ENCODE data around the gene ANO4. TPM values are rescaled to one million over a fixed set of nuclear protein-coding genes. Genes with fewer than 3 reads are reported as not detected.

ANO4 gene
- total RNA-seq, 1 donor from 2014 or later, result not detected

GRCh38 chr12:100820314-100820713 lies 25.7 kb downstream of the ANO4 start:
- no peak for ATAC-seq

DNA sequence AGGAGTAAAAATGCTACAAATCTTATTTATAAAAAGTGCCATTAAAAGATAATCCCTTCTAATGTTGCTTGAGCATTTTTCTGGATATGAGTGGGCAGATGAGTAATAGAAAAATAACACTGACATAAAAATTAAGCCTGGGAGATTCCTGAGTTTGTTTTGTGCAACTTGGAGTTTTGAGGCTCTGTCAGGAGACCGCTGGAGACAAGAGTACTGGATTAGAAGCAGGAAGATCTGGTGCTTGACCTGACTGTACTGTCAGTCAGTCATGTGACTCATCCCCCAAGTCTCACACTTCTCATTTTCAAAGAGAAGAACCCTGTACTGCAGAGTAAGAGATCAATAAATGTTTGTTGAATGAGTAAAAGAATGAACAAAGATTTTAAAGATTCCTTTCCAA lies 29.4 kb downstream of the ANO4 start:
- ATAC-seq, result no peak

DNA sequence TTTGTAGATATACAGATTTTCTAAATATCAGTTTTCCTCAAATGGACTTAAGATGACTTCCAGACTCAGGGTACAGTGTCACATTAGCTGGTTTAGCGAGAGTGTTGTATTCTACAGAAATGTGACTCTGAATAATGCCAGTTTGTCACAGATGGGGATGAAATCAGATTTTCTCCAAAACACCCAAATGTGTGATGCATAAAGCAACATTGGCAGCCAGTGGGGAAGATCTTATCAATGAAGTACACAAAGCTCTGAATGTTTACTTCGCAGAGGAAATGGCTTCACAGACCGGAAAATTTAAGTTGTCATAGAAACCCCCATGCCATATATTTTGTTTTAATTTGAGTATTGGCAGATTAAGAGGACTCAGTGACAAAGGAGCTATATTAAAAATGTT lies 29.9 kb downstream of the ANO4 start:
- ATAC-seq, result no peak

DNA sequence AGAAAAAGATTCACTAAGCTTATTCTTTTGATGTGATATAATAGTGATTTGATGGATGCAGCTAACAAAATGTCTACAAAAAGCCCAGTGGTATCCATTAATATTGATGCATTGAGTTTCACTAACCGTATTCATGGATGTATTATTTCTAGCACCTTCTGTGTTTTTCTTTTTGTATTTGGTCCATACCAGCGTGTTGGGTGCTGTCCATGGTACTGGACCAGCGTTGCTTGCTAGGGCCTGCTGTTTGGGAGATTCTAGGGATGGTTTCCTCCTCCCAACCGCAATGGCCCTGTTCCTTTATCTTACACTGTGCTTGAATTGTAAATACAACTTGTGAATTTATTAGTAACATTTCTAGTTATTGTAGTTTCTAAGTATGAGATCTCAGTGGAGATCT lies 31.7 kb downstream of the ANO4 start:
- no peak for ATAC-seq

DNA sequence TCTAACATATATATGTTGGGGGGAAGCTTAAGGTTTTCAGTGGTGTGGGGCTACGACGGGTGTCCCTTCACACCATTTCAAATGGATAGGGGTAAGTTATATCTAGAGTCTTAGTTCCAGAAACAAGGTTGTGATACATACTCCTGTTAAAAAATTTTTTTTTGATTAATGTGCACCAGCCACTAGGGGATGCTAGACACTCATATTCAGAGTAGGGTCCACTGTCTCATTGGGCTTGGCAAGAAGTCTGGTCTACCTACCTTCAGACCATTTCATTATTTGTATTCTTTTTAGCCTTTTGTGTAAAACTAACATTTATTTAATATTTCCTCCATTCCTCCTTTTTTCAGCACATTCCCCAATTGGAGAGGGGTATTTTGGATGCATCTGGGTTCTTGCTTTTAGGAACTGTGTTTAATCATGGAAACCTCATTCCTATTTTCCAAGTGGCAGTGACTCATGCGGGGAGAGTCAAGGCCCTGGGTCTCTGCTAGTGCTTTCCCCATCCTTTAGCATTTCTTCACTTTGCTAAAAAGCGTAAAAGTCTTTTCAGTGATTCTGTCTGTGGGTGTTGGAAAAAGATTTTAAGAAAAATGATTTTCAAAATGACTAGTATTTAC lies 33.4 kb downstream of the ANO4 start:
- no peak for ATAC-seq

- no peak for ATAC-seq
These were observed 35.6 kb downstream of the ANO4 start for GRCh38 chr12:100830003-100830795.

DNA sequence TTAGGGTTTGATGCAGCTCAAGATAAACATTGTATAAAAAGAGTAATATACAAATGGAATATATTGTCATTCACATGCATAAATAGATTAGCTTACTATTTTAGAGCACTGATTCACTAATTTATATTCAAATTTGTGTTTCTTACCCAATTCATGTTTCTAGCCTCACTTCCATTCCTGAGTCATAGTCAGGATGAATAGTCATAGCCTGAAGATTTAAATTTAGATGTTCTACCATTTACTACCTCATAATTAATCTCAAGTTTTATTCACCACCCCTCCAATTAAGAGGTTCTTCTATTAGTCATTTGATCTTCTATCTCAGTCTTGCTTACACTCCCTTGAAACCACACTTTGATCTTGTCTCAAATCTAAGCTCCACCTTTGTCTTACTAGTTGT lies 38.7 kb downstream of the ANO4 start:
- ATAC-seq, result no peak

- ATAC-seq, result no peak
These were observed 46.2 kb downstream of the ANO4 start for GRCh38 chr12:100840748-100841147.

GRCh38 chr12:100842156-100842555 lies 47.6 kb downstream of the ANO4 start:
- ATAC-seq, result no peak

- no peak for ATAC-seq
These were observed 48.5 kb downstream of the ANO4 start for GRCh38 chr12:100843061-100843460.

GRCh38 chr12:100845095-100845494 lies 50.5 kb downstream of the ANO4 start:
- ATAC-seq, result no peak

DNA sequence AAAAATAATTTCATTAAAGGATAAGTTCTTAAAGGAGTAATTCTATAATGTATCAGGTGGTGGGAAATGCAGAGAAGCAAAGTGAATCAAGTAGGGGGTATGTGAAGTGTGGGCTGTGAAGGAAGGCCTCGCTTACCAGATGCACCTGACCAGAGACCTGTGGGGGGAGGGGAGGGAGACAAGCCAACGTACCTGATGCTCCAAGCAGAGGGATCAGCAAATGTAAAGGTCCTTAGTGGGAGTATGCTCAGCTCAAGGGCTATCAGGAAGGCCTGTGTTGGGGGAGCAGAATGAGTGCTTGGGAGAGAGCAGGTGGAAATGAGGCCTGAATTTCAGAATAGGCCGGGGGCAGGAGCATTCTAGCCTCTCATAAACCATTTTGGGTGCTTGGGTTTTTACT lies 57.1 kb downstream of the ANO4 start:
- no peak for ATAC-seq

- ATAC-seq, result no peak
These were observed 62.8 kb downstream of the ANO4 start for GRCh38 chr12:100857418-100857817.

- no peak for ATAC-seq
These were observed 63.4 kb downstream of the ANO4 start for GRCh38 chr12:100857971-100858370.

- ATAC-seq, result no peak
These were observed 64.1 kb downstream of the ANO4 start for GRCh38 chr12:100858656-100859055.

DNA sequence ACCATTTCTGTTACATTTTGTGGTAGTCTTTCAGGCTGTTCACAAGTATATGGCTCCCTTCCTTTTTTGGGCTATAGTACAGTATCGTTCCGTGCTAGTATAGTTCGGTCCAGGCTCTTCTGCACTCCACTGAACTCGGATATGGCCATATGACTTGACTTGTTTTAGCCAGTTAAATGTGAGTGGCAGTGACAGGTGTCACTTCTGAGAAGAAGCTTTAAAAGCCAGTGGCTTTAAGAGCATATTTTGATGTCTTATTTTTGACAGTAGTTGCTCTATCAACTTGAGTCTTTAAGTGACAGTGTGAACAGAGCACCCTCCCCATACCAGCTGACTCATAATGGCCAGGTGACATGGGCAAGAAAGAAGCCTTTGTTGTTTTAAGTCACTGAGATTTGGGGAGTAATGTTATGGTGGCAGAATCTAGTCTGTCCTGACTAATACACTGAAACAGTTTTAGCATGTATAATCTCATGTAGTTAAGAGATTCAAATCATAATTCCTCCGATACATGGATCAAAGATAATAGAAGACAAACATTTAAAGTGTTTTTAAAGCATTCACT lies 64.6 kb downstream of the ANO4 start:
- peak; percentile 55 for ATAC-seq

GRCh38 chr12:100860611-100861010 lies 66.0 kb downstream of the ANO4 start:
- ATAC-seq, result no peak

DNA sequence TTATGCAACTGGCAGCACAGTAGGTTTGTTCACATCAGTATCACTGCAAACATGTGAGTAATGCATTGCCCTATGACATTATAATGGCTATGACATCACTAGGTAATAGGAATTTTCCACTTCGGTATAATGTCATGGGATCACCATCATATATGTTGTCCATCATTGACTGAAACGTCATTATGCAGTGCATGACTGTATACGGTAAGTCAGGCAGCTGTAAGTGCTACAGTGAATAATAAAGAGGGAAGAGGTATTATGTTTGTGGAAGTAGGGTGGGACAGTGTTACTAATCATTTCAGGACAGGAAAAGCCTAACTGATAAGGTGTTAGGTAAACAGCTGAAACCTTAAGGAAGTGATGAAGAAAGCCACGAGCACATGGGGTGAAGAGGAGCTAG lies 68.1 kb downstream of the ANO4 start:
- no peak for ATAC-seq

GRCh38 chr12:100864366-100864765 lies 69.8 kb downstream of the ANO4 start:
- no peak for ATAC-seq

- ATAC-seq, result no peak
These were observed 73.2 kb downstream of the ANO4 start for GRCh38 chr12:100867639-100868393.

DNA sequence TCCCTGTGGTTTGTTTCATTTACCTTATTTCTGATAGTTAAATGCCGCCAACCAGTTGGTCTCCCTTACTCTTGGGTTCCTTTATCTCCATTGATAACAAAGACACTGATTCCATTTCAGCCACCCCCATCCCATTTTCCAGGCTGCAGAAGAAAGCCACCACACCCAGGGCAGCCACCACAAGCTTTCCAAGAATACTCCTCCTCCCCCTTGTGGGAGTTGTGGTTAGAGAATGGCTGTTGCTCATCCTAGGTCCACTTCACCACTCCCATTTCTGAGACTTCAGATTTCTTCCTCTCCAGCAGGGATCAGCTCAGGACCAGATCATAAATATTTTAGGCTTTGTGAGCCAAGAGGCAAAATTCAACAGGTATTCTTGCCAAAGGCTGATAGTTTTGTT lies 73.9 kb downstream of the ANO4 start:
- ATAC-seq, result no peak

DNA sequence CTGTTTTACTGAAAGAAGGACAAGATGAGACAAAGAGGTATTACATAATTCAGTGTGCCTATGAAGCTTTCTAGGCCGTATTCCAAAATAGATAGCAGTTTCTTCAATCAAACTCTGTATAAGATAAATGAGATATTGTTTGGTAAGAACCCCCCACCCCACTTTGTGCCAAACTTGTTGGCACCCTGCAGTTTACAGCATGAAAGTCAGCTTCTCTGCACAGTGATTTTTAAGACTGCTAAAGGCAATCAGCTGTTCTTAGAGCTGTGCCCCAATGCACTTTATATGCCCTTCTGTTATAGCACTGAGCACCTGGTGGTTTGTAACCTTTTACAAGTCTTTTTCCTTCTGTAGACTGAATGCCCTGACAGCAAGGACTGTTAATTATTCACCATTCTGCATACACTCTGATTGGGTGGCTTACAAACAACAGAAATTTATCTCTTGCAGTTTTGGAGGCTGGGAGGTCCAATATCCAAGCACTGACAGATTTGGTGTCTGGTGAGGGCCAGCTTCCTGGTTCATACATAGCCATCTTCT lies 76.7 kb downstream of the ANO4 start:
- no peak for ATAC-seq

- no peak for ATAC-seq
These were observed 80.6 kb downstream of the ANO4 start for GRCh38 chr12:100875156-100875555.

All from esophagus mucosa (tissue), 1 donor.